NCI-H146 (cell line): ENCODE measurements around the gene CFAP45.

Source experiments
- DNase-seq: peaks from one replicate; lab custom pipeline; 2025; lab: John Stamatoyannopoulos, UW

CFAP45 gene, protein sequence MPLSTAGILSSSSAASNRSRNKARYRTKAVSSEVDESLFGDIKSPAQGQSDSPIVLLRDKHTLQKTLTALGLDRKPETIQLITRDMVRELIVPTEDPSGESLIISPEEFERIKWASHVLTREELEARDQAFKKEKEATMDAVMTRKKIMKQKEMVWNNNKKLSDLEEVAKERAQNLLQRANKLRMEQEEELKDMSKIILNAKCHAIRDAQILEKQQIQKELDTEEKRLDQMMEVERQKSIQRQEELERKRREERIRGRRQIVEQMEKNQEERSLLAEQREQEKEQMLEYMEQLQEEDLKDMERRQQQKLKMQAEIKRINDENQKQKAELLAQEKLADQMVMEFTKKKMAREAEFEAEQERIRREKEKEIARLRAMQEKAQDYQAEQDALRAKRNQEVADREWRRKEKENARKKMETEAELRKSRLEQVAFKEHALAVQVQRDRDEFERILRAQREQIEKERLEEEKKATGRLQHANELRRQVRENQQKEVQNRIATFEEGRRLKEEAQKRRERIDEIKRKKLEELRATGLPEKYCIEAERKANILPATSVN

DNA sequence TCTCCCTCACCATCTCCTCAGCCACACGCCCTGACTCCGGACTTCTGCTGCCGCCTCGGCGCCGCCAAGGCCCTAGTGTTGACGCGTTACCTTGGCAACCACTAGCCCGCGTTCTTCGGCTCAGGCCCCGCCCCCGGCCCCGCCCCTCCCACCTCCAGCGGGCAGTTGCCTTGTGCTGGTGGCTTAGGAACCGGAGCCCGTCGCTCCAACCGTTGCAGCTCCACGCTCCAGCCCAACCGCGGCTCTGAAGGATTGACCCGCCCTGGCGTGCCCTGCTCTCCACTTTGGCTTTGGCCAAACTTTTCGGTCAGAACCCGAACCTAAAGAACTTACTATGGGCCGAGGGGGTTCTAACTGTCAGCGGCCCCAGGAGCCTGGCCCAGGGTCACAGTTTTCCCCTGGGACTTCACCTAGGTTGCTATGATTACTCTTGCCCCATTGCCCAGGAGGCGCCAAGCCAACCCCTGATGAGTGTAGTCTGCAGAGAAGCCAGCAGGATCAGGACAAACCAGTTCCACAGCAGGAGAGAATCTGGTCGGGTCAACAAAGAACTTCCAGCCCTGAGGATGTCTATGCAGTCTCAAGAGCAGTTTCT, at the start of gene CFAP45:
Gene CFAP45 (minus strand): TSS at position 80 of the 595 bp plus-strand sequence. CDS start 67 bp downstream, at position 13.
- peak; percentile 90 for DNase-seq

DNA sequence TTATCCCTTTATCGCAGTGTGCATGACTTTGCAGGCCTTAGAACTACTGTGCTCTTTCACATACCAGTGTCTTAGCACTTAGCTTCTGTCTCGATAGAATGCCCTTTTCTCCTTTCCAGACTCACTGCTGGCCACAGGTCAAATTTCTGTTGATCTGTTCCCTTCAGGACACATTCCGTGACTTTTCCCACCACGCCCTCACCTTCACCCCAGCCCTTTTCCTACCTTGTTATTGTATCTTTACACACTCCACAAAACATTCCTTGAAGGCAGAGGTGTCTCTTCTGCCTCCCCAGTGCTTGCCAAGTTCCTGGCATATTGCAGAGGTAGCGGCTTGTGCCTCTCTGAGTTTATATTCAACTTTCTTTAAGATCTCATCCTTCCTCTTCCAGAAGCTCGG, 49.2 kb upstream of the CFAP45 start:
- no peak for DNase-seq

DNA sequence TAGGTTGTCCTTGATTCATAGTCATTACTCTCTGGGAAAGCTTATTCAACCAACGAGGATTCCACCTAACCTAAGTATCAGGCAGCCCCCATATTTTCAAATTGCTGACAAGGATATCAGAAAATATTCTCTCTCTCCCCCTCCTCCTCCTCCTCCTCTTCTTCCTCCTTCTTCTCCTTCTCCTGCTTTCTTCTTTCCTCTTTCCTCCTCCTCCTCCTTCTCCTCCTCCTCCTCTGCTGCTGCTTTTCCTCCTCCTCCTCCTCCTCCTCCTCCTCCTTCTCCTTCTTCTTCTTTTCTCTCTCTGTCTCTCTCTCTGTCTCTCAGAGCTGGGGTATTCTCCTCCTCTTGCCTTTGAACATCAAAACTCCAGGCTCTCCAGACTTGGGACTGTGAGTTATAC, 48.0 kb upstream of the CFAP45 start:
- no peak for DNase-seq

DNA sequence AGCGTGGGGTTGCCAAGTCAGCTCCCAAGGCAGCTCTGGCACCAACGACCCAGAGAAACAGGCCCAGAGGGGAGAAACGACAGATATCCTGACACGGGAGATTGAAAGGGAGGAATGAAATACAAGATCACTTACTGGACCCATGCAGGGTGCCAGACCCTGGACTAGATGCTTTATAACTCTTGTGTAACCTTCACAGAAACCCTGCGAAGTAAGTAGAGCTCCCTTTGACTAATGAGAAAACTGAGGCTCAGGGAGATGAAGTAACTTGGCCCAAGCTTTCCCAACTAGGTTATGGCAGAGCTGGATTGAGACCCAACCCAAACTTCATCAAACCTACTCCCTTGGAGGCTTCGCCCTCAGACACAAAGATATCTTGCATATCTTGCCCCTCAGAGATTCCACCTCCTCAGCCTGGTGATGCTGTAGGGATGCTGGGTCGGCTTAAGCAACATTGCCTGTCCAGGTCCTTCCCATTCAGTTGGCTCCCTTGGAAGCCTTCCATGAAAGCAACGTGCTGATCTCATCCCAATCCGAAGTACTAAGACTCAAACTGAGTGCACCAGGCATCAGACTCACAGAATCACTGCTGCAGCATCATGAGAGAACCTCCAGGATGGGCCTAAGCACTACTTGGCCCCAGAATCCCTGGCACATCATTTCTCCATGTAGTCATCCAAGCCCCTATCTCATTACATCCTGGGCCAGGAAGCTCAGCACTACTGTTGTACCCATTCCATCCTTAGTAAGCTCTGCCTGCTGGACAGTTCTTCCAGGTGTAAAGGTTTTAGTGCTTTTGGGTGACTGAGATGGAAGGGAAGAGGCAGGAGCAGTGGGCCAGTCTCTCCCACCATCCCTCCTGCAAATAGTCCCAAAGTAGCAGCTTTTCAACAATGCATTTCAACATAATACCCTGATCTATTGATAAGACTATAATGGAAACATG, 46.5 kb upstream of the CFAP45 start:
- no peak for DNase-seq

- DNase-seq = peak; percentile 91
These were observed 45.7 kb upstream of the CFAP45 start, which contains the start of gene IGSF9 for GRCh38 chr1:159945483-159946241. TSS of gene IGSF9 (minus strand) at chr1:159945613. CDS start at chr1:159943454, 2,159 bp downstream.

- no peak for DNase-seq
These were observed 44.9 kb upstream of the CFAP45 start for GRCh38 chr1:159944623-159945455.

DNA sequence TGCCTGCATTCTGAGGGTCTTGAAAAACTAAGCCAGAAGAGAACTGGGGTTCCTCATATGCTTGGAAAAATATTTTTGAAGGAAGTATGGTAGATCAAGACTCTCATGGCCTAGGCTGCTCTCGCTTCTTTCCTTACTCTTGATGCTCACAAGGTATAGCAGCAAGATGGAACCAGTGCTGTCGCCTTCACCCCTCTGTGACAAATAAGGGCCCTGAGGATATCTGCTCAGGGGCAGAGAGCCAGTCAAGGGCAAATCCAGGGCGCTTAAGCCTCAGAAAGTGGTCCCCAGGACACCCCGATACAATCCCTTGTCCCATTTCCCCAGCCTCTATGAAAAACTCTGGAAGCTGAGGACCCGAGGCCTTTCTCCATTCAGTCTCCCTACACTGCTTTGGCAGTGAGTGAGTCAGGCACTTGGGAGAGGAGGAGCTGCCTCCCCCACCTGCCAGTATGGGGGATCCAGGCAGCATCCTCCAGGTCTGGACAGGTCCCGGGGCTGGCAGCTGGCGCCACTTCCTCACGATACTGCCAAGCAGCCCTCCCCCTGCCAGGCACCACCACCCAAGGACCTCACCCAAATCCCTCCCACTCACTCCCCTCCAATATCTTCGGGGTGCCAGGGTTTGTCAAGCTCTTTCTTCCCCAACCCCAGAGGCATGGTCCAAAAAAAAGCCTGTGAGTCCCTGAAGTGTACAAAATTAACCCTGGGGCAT, 44.1 kb upstream of the CFAP45 start:
- no peak for DNase-seq

DNA sequence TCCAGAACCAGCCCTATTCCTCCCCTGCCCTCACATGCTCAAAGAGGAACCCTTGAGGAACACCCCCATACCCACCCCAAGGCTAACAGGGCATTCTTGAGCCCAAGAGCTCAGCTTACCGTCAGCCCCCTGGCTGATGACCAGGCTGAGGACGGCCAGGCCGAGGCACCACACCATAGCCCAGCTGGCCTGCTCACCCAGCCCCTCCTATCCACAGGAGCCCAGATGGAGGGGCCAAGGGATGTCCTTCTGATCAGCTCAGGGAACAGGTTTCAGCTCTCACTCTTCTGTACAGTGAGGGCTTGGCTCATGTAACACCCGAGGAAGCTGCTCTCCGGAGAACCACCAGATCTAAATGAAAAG, 43.3 kb upstream of the CFAP45 start:
- no peak for DNase-seq

DNA sequence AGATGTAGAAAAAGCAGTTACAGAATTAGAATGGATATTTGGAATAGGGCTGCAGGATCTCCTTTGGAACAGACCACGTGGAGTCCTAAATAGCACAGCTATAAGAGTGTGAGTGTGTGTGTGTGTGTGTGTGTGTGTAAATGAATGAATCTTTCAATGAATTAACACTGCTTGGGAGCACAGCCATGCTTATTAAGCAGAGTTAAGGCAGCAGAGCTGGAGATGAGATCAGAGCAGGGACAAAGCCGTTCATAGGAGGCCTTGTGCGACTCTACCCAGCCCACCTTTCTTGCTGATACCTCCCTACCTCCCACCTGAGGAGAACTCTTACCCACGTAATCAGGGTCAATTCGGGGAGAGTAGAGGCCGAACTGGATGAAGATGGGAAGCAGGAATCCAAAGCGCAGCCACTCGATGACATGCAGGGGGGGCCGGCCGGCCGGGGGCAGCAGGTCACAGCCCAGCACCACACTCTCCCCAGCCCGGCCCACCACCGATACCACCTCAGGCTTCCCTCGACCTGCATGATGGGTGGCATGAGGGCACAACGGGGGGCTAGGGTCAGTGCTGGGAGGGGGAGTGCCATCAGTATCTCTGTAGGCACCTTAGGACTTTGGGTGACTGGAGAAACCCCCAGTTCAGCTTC, 42.8 kb upstream of the CFAP45 start:
- DNase-seq = no peak

DNA sequence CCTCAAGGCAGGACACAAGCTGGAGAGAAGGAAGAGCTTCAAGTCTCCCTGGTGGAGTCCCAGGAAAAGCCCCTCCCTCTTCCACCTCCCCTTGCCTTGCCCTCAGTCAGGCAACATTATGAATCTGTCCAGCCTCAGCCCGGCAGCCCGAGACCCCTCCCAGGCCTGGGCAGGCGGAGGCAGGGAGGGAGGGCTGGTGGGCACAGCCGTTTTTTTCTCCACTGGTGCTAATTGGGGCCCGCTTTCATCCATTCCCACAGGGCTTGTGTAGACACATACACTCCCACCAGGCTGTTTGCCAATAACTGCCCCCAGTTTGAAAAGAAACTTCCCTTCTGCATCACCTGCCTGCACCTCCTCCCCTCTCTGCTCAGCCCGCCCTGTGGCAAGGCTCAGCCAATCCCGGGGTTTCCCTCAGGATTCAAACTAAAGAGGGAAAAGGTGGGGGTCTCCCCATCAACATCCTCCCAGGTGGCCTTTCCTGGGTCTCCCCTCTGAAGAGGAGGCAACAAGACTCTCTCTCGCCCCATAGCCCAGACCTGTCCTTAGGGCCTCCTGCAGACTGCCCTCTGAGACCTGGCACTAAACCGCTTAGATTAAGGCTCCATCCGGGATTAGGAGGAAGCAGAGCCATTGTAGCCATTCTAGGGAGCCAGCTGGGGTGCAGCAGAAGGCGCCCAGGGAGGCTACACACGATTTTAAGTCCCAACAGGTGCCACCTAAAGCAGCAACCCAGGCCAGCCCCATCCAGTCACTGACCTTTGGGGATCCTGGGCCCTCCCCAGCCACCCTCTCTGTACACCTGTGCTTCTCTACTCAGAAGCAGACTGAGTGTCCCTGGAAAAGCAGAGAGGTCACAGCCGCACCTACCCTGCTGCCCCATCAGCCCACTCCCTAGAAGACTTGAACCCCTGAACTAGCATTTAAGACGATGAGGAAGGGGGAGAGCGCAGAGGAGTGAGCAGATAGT, 41.9 kb upstream of the CFAP45 start:
- DNase-seq = peak; percentile 13

- DNase-seq = no peak
These were observed 41.2 kb upstream of the CFAP45 start for GRCh38 chr1:159941141-159941540.

GRCh38 chr1:159940006-159940620, 40.1 kb upstream of the CFAP45 start:
- DNase-seq = no peak

DNA sequence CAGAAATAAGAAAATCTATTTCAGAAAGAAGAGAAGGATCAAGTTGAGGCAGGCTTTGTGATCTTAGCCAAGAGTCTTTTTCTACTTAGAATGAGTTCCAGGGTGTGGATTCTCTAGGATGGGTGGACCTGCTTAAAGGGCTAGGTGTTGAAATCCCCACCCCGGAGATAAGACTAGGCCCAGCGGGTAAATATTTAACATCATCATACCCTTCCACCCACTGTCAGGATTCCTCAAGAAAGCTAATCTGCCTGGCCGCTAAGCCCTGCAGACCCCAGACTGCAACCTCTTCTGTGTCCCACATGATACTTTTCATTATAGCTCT, 39.7 kb upstream of the CFAP45 start:
- DNase-seq = no peak

- no peak for DNase-seq
These were observed 39.1 kb upstream of the CFAP45 start for GRCh38 chr1:159938905-159939677.

GRCh38 chr1:159938211-159938852, 38.4 kb upstream of the CFAP45 start:
- DNase-seq = no peak

DNA sequence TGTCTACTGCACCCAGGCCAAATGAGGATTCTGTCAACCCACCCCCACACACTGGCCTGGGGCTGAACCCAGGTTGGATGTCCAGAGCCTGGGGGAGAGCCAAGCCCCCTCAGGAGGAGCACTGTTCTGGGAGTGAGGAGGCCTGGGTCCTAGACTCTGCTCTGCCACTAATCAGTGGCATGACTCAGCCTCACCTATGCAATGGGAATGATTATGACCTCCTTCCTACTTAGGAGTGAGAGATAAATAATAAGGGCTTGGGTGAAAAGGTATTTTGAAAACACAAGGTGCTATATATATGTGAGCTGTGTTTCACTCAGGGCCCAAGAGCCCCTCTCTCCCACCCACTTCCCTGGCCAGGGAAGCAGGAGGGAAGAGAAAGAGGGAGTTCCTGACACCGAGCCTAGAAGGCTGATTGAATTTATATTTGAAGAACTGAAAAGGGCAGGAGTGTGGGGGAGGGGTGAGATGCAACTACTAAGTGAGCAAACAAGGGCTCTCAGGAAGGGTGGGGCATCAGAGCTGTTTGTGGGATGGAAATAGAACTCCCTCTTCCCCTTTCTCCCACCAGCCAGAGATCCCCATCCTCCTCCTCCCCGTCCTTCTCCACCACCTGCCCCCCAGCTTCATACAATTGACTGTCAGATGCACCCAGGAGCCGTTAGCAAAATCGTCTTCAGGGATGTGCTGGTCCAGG, 37.2 kb upstream of the CFAP45 start:
- no peak for DNase-seq
